ENCODE data around the gene NAPB. TPM values are rescaled to one million over a fixed set of nuclear protein-coding genes. Genes with fewer than 3 reads are reported as not detected.

Gene NAPB
- total RNA-seq, 1 experiment from 2014 or later: 10.1 TPM

DNA sequence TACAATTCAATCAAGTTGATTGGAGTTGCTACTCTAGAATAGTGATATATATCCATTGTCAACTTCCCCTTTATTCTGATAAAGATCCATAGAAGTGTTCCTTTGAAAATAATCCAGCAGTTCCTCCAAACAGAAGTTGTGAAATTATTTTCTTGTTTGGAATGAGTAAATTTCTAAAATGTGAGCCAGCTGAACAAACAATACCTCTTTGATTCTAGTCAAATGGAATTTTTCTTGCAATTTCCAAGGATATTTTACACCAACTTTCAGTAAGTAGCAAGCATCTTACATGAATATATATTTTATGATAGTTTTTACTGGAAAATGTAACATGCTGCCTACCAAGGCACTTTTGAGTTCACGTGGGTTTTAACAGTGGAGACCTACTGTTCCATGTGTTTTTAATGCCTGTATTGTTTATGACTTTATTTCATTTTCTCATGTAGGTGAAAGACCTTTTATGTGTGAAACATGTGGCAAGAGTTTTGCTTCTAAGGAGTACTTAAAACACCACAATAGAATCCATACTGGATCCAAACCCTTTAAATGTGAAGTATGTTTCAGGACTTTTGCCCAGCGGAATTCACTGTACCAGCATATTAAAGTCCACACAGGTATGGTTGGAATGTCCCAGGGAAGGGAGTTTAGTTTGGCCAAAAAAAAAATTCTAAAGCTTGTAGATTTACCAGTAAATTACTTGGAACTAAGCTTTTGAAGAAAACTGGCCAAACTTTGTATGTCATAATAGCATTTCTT is 52.8 kb downstream of the NAPB start:
- DNase-seq: no peak
- H3K4me3 Mint-ChIP-seq (ENCODE audit: unreplicated experiment): no peak overlapping the region
- peaks cover 70% of the 10 kb centered on the region for H3K36me3 Mint-ChIP-seq (ENCODE audit: insufficient read depth, unreplicated experiment)
- no peaks in the 10 kb centered on the region for H3K27me3 ChIP-seq (replicated peaks; ENCODE audit: control insufficient read depth, insufficient read depth, low read length)
- peaks cover 7% of the 10 kb centered on the region for H3K4me1 ChIP-seq
- POLR2A ChIA-PET: interaction anchor here (0.8 to 1.7 kb wide), 2 partner anchors 10 to 53 kb away, joined by 3 to 9 read pairs; partner anchors contain the start of gene NAPB
- H3K36me3 ChIP-seq (ENCODE audit: control insufficient read depth, insufficient read depth, low read length): peaks cover 6% of the 10 kb centered on the region
- H3K27ac Mint-ChIP-seq (ENCODE audit: unreplicated experiment): no peak overlapping the region
- H3K9me3 ChIP-seq: no peaks in the 10 kb centered on the region
- TF ChIP-seq, protein P1, sequence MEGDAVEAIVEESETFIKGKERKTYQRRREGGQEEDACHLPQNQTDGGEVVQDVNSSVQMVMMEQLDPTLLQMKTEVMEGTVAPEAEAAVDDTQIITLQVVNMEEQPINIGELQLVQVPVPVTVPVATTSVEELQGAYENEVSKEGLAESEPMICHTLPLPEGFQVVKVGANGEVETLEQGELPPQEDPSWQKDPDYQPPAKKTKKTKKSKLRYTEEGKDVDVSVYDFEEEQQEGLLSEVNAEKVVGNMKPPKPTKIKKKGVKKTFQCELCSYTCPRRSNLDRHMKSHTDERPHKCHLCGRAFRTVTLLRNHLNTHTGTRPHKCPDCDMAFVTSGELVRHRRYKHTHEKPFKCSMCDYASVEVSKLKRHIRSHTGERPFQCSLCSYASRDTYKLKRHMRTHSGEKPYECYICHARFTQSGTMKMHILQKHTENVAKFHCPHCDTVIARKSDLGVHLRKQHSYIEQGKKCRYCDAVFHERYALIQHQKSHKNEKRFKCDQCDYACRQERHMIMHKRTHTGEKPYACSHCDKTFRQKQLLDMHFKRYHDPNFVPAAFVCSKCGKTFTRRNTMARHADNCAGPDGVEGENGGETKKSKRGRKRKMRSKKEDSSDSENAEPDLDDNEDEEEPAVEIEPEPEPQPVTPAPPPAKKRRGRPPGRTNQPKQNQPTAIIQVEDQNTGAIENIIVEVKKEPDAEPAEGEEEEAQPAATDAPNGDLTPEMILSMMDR (IDR thresholded peaks at IDR 0.05; ENCODE audit: insufficient read depth in 1 of 2, low read depth in 1 of 2, low read length in 1 of 2, severe bottlenecking in 1 of 2, unreplicated experiment in 1 of 2): no peak
- CTCF ChIA-PET: no interaction called here
- H3K4me1 Mint-ChIP-seq (ENCODE audit: low read depth, unreplicated experiment): peaks cover 10% of the 10 kb centered on the region
- H3K27me3 Mint-ChIP-seq (ENCODE audit: insufficient read depth, unreplicated experiment): no peaks in the 10 kb centered on the region
- H3K9me3 Mint-ChIP-seq (ENCODE audit: unreplicated experiment): no peaks in the 10 kb centered on the region
- intact Hi-C loops (cut with micrococcal nuclease; ENCODE audit: unreplicated experiment): no loop called here
- H3K4me3 ChIP-seq (ENCODE audit: low read depth, low read length): no peak overlapping the region
- no TSS peak for BruUV-seq (replicated peaks)

DNA sequence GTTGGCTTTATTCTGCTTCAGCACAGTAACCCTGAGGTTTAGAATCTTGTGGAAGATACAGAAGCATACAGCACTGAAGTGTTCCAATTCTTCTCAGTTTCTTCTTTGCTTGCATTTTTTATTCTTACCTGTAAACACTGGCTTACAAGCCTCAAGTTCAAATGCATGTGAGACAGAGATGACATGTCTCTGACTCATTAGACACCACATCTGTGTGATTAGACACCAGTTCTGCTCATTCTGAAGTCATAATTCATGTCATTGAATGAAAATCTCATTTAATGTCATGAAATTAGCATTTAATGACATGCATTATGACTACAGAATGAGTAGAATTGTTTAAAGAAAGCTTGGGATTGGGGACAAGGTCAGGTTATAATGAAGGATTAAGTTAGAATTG is 53.5 kb downstream of the NAPB start:
- Mint-ChIP-seq H3K27me3 (ENCODE audit: insufficient read depth, unreplicated experiment) (no peaks in the 10 kb centered on the region), H3K4me3 (ENCODE audit: unreplicated experiment) (no peak overlapping the region), H3K9me3 (ENCODE audit: unreplicated experiment) (no peaks in the 10 kb centered on the region), H3K36me3 (ENCODE audit: insufficient read depth, unreplicated experiment) (peaks cover 75% of the 10 kb centered on the region), H3K4me1 (ENCODE audit: low read depth, unreplicated experiment) (peaks cover 17% of the 10 kb centered on the region), H3K27ac (ENCODE audit: unreplicated experiment) (no peak overlapping the region)
- no peaks in the 10 kb centered on the region for H3K27me3 ChIP-seq (replicated peaks; ENCODE audit: control insufficient read depth, insufficient read depth, low read length)
- ChIA-PET POLR2A (interaction anchor here (1.7 kb wide), 1 partner anchor 10 kb away, joined by 9 read pairs; no protein-coding TSS in a partner anchor), CTCF (no interaction called here)
- no peaks in the 10 kb centered on the region for H3K9me3 ChIP-seq
- peaks cover 13% of the 10 kb centered on the region for H3K4me1 ChIP-seq
- DNase-seq: no peak
- TF ChIP-seq, protein P1 (IDR thresholded peaks at IDR 0.05; ENCODE audit: insufficient read depth in 1 of 2, low read depth in 1 of 2, low read length in 1 of 2, severe bottlenecking in 1 of 2, unreplicated experiment in 1 of 2): no peak
- no peak overlapping the region for H3K4me3 ChIP-seq (ENCODE audit: low read depth, low read length)
- intact Hi-C loops (cut with micrococcal nuclease; ENCODE audit: unreplicated experiment): no loop called here
- H3K36me3 ChIP-seq (ENCODE audit: control insufficient read depth, insufficient read depth, low read length): peaks cover 5% of the 10 kb centered on the region
- BruUV-seq (replicated peaks): no TSS peak

DNA sequence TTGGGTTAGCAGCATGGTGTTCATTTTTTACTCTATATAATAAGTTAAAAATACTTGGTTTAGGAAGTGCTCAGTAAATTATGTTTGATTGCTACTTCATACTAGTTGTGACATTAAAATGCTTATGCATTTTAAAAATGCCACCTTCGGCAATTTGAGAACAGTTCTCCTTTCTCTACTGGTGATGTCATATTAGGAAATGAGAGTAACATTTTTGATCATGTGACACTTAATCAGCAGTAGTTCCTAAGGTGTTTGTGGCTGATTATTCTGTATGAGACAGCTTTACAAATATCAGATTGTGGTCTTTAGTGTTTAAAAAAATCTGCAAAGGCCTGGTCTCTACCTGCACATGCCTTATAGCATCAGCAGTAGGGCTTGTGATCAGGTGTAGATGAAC is 54.9 kb downstream of the NAPB start:
- ChIA-PET POLR2A (no interaction called here), CTCF (no interaction called here)
- H3K36me3 Mint-ChIP-seq (ENCODE audit: insufficient read depth, unreplicated experiment): peaks cover 77% of the 10 kb centered on the region
- H3K9me3 Mint-ChIP-seq (ENCODE audit: unreplicated experiment): no peaks in the 10 kb centered on the region
- no peaks in the 10 kb centered on the region for H3K27me3 Mint-ChIP-seq (ENCODE audit: insufficient read depth, unreplicated experiment)
- no peak for DNase-seq
- Histone ChIP-seq H3K4me1 (peaks cover 13% of the 10 kb centered on the region), H3K9me3 (no peaks in the 10 kb centered on the region), H3K27me3 (replicated peaks; ENCODE audit: control insufficient read depth, insufficient read depth, low read length) (no peaks in the 10 kb centered on the region), H3K36me3 (ENCODE audit: control insufficient read depth, insufficient read depth, low read length) (peaks cover 2% of the 10 kb centered on the region), H3K4me3 (ENCODE audit: low read depth, low read length) (no peak overlapping the region)
- no peak overlapping the region for H3K4me3 Mint-ChIP-seq (ENCODE audit: unreplicated experiment)
- TF ChIP-seq, protein P1 (IDR thresholded peaks at IDR 0.05; ENCODE audit: insufficient read depth in 1 of 2, low read depth in 1 of 2, low read length in 1 of 2, severe bottlenecking in 1 of 2, unreplicated experiment in 1 of 2): no peak
- H3K4me1 Mint-ChIP-seq (ENCODE audit: low read depth, unreplicated experiment): peaks cover 17% of the 10 kb centered on the region
- H3K27ac Mint-ChIP-seq (ENCODE audit: unreplicated experiment): peak overlapping the region; percentile 19
- intact Hi-C loops (cut with micrococcal nuclease; ENCODE audit: unreplicated experiment): no loop called here
- BruUV-seq (replicated peaks): no TSS peak
